OCI-LY3 (cell line): ENCODE results near the gene CACNG8.

Experiments
- EZH2phosphoT487 ChIP-seq: fragments of 200-600 bp; shearing (Covaris generic); IDR thresholded peaks from 2 replicates; pipeline ENCODE4 v1.6.1; 2018; ENCODE audit warnings: antibody characterized with exemption, mixed run types, low read depth
- TF ChIP-seq, protein P1 (sequence below): fragments of 200-600, 300-600 bp; sonication (generic); IDR thresholded peaks from 2 replicates; pipeline ENCODE4 v1.5.1; 2014; ENCODE audit warnings: antibody characterized with exemption, low read length, low read depth

- TF ChIP-seq, protein P1, sequence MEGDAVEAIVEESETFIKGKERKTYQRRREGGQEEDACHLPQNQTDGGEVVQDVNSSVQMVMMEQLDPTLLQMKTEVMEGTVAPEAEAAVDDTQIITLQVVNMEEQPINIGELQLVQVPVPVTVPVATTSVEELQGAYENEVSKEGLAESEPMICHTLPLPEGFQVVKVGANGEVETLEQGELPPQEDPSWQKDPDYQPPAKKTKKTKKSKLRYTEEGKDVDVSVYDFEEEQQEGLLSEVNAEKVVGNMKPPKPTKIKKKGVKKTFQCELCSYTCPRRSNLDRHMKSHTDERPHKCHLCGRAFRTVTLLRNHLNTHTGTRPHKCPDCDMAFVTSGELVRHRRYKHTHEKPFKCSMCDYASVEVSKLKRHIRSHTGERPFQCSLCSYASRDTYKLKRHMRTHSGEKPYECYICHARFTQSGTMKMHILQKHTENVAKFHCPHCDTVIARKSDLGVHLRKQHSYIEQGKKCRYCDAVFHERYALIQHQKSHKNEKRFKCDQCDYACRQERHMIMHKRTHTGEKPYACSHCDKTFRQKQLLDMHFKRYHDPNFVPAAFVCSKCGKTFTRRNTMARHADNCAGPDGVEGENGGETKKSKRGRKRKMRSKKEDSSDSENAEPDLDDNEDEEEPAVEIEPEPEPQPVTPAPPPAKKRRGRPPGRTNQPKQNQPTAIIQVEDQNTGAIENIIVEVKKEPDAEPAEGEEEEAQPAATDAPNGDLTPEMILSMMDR = no peak
- TF ChIP-seq EZH2phosphoT487 = no peak
Observed at GRCh38 chr19:53917356-53917755, 45.4 kb upstream of the CACNG8 start.
